Kidney tubule cell (primary cell): ENCODE results near the gene FBXW2.

Experiments
- DNase-seq: peaks from one replicate; pipeline ENCODE4 v3.0.0-alpha.2; 2018; ENCODE audit warnings: low spot score

Gene FBXW2

GRCh38 chr9:120742951-120743416 is 50.2 kb downstream of the FBXW2 start:
- peak; percentile 71 for DNase-seq

GRCh38 chr9:120741701-120742100 is 51.5 kb downstream of the FBXW2 start:
- DNase-seq: no peak

- DNase-seq: no peak
Observed at GRCh38 chr9:120741191-120741590, 52.0 kb downstream of the FBXW2 start.

- DNase-seq: peak; percentile 35
Observed at GRCh38 chr9:120740132-120740531, 53.1 kb downstream of the FBXW2 start.

GRCh38 chr9:120737416-120738165 is 55.6 kb downstream of the FBXW2 start:
- no peak for DNase-seq

GRCh38 chr9:120736881-120737280 is 56.3 kb downstream of the FBXW2 start:
- DNase-seq: no peak

GRCh38 chr9:120735415-120736126 is 57.6 kb downstream of the FBXW2 start:
- no peak for DNase-seq

- DNase-seq: no peak
Observed at GRCh38 chr9:120734607-120735410, 58.4 kb downstream of the FBXW2 start.

- DNase-seq: peak; percentile 85
Observed at GRCh38 chr9:120733190-120733589, 60.0 kb downstream of the FBXW2 start.

- peak; percentile 99 for DNase-seq
Observed at GRCh38 chr9:120730654-120731514, 62.3 kb downstream of the FBXW2 start.

GRCh38 chr9:120729791-120730241 is 63.4 kb downstream of the FBXW2 start:
- peak; percentile 61 for DNase-seq

- no peak for DNase-seq
Observed at GRCh38 chr9:120726484-120726883, 66.7 kb downstream of the FBXW2 start.

- DNase-seq: no peak
Observed at GRCh38 chr9:120725907-120726306, 67.3 kb downstream of the FBXW2 start.

- DNase-seq: no peak
Observed at GRCh38 chr9:120724757-120725400, 68.3 kb downstream of the FBXW2 start.

GRCh38 chr9:120723565-120723964 is 69.7 kb downstream of the FBXW2 start:
- no peak for DNase-seq

GRCh38 chr9:120720404-120720803 is 72.8 kb downstream of the FBXW2 start:
- DNase-seq: no peak

GRCh38 chr9:120718316-120718715 is 74.9 kb downstream of the FBXW2 start:
- DNase-seq: no peak

- no peak for DNase-seq
Observed at GRCh38 chr9:120717176-120717575, 76.0 kb downstream of the FBXW2 start.

- DNase-seq: no peak
Observed at GRCh38 chr9:120716483-120716882, 76.7 kb downstream of the FBXW2 start.

GRCh38 chr9:120715389-120715924 is 77.8 kb downstream of the FBXW2 start:
- DNase-seq: peak; percentile 86
